Measurements from ENCODE around the gene PACC1.

GRCh38 chr1:212453156-212453857 lies 38.6 kb upstream of the PACC1 start:
- TF ChIP-seq HCFC1 (IDR thresholded peaks at IDR 0.05; ENCODE audit: low read length) (no peak), ZNF24 (IDR thresholded peaks at IDR 0.05) (no peak), SREBF2 (IDR thresholded peaks at IDR 0.05; ENCODE audit: low read length) (no peak), EP300 (IDR thresholded peaks at IDR 0.05; ENCODE audit: borderline replicate concordance in 1 of 2, control insufficient read depth in 1 of 2, low read depth in 2 of 2, low read length in 2 of 2) (no peak), CTCF (IDR thresholded peaks at IDR 0.05 in 2 of 3, conservative IDR thresholded peaks at IDR 0.05 in 1 of 3; ENCODE audit: control insufficient read depth in 2 of 3, extremely low read depth in 1 of 3, insufficient read depth in 1 of 3, low read depth in 3 of 3, low read length in 3 of 3) (no peak), SP1 (IDR thresholded peaks at IDR 0.05; ENCODE audit: low read depth, low read length) (no peak), MTA2 (IDR thresholded peaks at IDR 0.05; ENCODE audit: low read depth) (no peak), ZBTB4 (CRISPR knock-in tag; IDR thresholded peaks at IDR 0.05) (no peak), TCF7 (IDR thresholded peaks at IDR 0.05; ENCODE audit: borderline replicate concordance) (no peak)
